MM.1S (cell line): ENCODE results near the gene KDM2A.
"Not testable (repeated sequence)": the region's sequence is repeated elsewhere in the genome, so short reads cannot be mapped to it uniquely, and the experiment has no call there.

Experiments
- DNase-seq: peaks from one replicate; pipeline ENCODE4 v3.0.0-alpha.2; 2015
- H2AFZ ChIP-seq: fragments of 300-600 bp; sonication (generic); 2 replicates; pipeline ENCODE4 v1.6.0; 2016; ENCODE audit warnings: antibody characterized with exemption, low read length
- H3F3A ChIP-seq: fragments of 300-600 bp; sonication (generic); 2 replicates; pipeline ENCODE4 v1.6.1; 2016; ENCODE audit warnings: mild to moderate bottlenecking, antibody characterized with exemption, low read length, moderate library complexity, mixed read lengths; ENCODE audit not compliant: insufficient read depth
- H3K27ac ChIP-seq: fragments of 300-600 bp; sonication (generic); 2 replicates; pipeline ENCODE4 v1.5.1; 2016; ENCODE audit warnings: mild to moderate bottlenecking, low read length
- H3K27me3 ChIP-seq: fragments of 300-600 bp; sonication (generic); replicated peaks from 2 replicates; pipeline ENCODE4 v1.6.0; 2016; ENCODE audit warnings: low read length; ENCODE audit not compliant: insufficient read depth
- H3K36me3 ChIP-seq: fragments of 300-600 bp; sonication (generic); replicated peaks from 2 replicates; pipeline ENCODE4 v1.6.1; 2016; ENCODE audit warnings: mild to moderate bottlenecking, low read length, mixed read lengths; ENCODE audit not compliant: insufficient read depth
- H3K4me1 ChIP-seq: fragments of 300-600 bp; sonication (generic); 2 replicates; pipeline ENCODE4 v1.6.1; 2016; ENCODE audit warnings: low read length, mixed read lengths
- H3K4me2 ChIP-seq: fragments of 300-600 bp; sonication (generic); 2 replicates; pipeline ENCODE4 v1.6.0; 2016; ENCODE audit warnings: low read depth, low read length
- H3K4me3 ChIP-seq: fragments of 300-600 bp; sonication (generic); 2 replicates; pipeline ENCODE4 v1.5.1; 2016; ENCODE audit warnings: low read length, mixed read lengths
- H3K79me2 ChIP-seq: fragments of 300-600 bp; sonication (generic); 2 replicates; pipeline ENCODE4 v1.6.1; 2016; ENCODE audit warnings: mixed run types, low read length, mixed read lengths
- H3K9ac ChIP-seq: fragments of 300-600 bp; sonication (generic); 2 replicates; pipeline ENCODE4 v1.6.1; 2016; ENCODE audit warnings: low read length, mixed read lengths
- H3K9me2 ChIP-seq: fragments of 300-600 bp; sonication (generic); replicated peaks from 2 replicates; pipeline ENCODE4 v1.6.1; 2016; ENCODE audit warnings: mild to moderate bottlenecking, low read length, mixed read lengths; ENCODE audit not compliant: insufficient read depth
- H3K9me3 ChIP-seq: fragments of 300-600 bp; sonication (generic); replicated peaks from 2 replicates; pipeline ENCODE4 v1.6.1; 2016; ENCODE audit warnings: mild to moderate bottlenecking, low read length, mixed read lengths; ENCODE audit not compliant: insufficient read depth
- H4K20me1 ChIP-seq: fragments of 300-600 bp; sonication (generic); 2 replicates; pipeline ENCODE4 v1.6.1; 2016; ENCODE audit warnings: mild to moderate bottlenecking, low read length, moderate library complexity, mixed read lengths; ENCODE audit not compliant: insufficient read depth
- EZH2 ChIP-seq: fragments of 300-600 bp; sonication (generic); optimal IDR thresholded peaks from 2 replicates; pipeline ENCODE3; 2017; ENCODE audit warnings: low read depth, mild to moderate bottlenecking, antibody characterized with exemption, low read length, mixed read lengths
- EZH2phosphoT487 ChIP-seq: fragments of 300-600 bp; sonication (generic); IDR thresholded peaks from 2 replicates; pipeline ENCODE4 v1.6.1; 2018; ENCODE audit warnings: antibody characterized with exemption, low read length
- TF ChIP-seq, protein P1 (sequence below): fragments of 300-600 bp; sonication (generic); IDR thresholded peaks from 2 replicates; pipeline ENCODE4 v1.5.1; 2016; ENCODE audit warnings: antibody characterized with exemption, low read length, mixed read lengths

The KDM2A gene

DNA sequence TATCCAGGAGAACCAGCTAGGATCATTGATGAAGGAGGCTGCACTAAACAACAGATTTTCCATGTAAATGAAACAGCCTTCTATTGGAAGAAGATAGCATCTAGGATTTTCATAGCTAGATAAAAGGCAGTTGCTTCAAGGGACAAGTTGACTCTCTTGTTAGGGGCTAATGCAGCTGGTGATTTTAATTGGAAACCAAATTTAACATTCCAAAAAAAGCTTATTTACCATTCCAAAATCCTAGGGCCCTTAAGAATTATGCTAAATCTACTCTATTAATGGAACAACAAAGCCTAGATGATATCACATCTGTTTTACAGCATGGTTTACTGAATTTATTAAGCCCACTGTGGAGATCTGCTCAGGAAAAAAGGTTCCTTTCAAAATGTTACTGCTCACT, 80.7 kb downstream of the KDM2A start:
- Histone ChIP-seq H3K4me1 (no peaks in the 10 kb centered on the region), H3K4me3 (no peak overlapping the region), H3K27me3 (no peaks in the 10 kb centered on the region), H3K36me3 (no peaks in the 10 kb centered on the region; the same call in 1 of the 2 replicates), H3K4me2 (no peak overlapping the region), H3K9ac (no peak overlapping the region), H3K27ac (no peak overlapping the region), H3F3A (no peaks in the 10 kb centered on the region), H3K79me2 (no peaks in the 10 kb centered on the region; the same call in 1 of the 2 replicates), H4K20me1 (no peaks in the 10 kb centered on the region), H3K9me2 (no peaks in the 10 kb centered on the region), H3K9me3 (no peaks in the 10 kb centered on the region), H2AFZ (no peak overlapping the region)
- TF ChIP-seq EZH2 (no peak), EZH2phosphoT487 (no peak)
- TF ChIP-seq, protein P1, sequence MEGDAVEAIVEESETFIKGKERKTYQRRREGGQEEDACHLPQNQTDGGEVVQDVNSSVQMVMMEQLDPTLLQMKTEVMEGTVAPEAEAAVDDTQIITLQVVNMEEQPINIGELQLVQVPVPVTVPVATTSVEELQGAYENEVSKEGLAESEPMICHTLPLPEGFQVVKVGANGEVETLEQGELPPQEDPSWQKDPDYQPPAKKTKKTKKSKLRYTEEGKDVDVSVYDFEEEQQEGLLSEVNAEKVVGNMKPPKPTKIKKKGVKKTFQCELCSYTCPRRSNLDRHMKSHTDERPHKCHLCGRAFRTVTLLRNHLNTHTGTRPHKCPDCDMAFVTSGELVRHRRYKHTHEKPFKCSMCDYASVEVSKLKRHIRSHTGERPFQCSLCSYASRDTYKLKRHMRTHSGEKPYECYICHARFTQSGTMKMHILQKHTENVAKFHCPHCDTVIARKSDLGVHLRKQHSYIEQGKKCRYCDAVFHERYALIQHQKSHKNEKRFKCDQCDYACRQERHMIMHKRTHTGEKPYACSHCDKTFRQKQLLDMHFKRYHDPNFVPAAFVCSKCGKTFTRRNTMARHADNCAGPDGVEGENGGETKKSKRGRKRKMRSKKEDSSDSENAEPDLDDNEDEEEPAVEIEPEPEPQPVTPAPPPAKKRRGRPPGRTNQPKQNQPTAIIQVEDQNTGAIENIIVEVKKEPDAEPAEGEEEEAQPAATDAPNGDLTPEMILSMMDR, result no peak
- no peak for DNase-seq

DNA sequence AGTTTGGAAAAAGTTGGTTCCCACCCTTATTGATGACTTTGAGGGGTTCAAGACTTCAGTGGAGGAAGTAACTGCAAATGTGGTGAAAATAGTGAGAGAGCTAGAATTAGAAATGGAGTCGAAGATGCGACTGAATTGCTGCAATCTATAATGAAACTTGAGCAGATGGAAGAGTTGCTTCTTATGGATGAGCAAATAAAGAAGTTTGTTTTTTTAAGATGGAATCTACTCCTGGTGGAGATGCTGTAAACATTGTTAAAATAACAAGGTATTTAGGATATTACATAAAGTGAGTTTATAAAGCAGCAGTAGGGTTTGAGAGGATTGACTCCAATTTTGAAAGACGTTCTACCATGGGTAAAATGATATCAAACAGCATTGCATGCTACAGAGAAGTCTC, 83.0 kb downstream of the KDM2A start:
- H3K79me2 ChIP-seq, result no peaks in the 10 kb centered on the region; the same call in 1 of the 2 replicates
- H3K9me3 ChIP-seq, result no peaks in the 10 kb centered on the region
- DNase-seq, result no peak
- H3K27ac ChIP-seq, result no peak overlapping the region
- no peak overlapping the region for H3K4me3 ChIP-seq
- no peaks in the 10 kb centered on the region for H3K9me2 ChIP-seq
- no peak overlapping the region for H3K4me2 ChIP-seq
- H3F3A ChIP-seq, result no peaks in the 10 kb centered on the region
- H4K20me1 ChIP-seq, result no peaks in the 10 kb centered on the region
- no peak overlapping the region for H2AFZ ChIP-seq
- TF ChIP-seq, protein P1, result no peak
- no peak for TF ChIP-seq EZH2phosphoT487
- no peak for TF ChIP-seq EZH2
- no peaks in the 10 kb centered on the region for H3K27me3 ChIP-seq
- H3K36me3 ChIP-seq, result no peaks in the 10 kb centered on the region; the same call in 1 of the 2 replicates
- H3K9ac ChIP-seq, result no peak overlapping the region
- no peaks in the 10 kb centered on the region for H3K4me1 ChIP-seq

DNA sequence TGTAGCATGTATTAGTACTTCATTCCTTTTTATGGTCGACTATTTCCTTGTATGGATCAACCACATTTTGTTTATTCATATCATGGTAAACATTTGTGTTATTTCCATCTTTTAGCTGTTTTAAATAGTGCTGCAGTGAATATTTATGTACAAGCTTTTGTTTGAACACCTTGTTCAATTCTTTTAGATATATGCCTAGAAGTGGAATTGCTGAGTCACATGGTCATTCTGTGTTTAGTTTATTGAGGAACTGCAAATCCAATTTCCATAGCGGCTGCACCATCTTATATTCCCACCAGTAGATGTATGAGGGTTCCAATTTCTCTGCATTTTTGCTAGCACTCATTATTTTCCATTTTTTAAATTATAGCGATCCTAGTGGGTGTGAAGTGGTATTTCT, 85.8 kb downstream of the KDM2A start:
- no peak overlapping the region for H2AFZ ChIP-seq

DNA sequence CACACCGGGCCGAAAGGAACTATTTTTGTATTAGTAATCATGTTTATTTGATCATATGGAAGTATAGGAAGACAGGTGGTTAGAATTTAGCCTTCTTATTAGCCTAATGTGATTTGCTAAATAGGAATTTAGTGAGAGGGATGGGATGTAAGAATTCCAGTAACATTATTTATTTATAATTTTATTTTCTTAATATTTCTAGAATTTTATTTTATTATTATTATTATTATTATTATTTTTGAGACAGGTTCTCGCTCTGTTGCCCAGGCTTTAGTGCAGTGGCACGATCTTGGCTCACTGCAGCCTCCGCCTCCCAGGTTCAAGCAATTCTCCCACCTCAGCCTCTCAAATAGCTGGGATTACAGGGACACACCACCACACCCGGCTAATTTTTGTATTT, 90.2 kb downstream of the KDM2A start:
- H3K9ac ChIP-seq, H3K9me2 ChIP-seq, H3K27ac ChIP-seq, H4K20me1 ChIP-seq, DNase-seq, H3K4me1 ChIP-seq, H3K4me3 ChIP-seq, H3K4me2 ChIP-seq, H3K36me3 ChIP-seq, H2AFZ ChIP-seq, H3F3A ChIP-seq, H3K27me3 ChIP-seq, H3K9me3 ChIP-seq: not testable (repeated sequence)
- H3K79me2 ChIP-seq, result peaks cover 15% of the 10 kb centered on the region

More for the DNA sequence above, 85.8 kb downstream of the KDM2A start:
- TF ChIP-seq EZH2phosphoT487 (no peak), EZH2 (no peak)
- TF ChIP-seq, protein P1, result no peak
- no peak for DNase-seq
- H4K20me1 ChIP-seq, result no peaks in the 10 kb centered on the region
- H3K36me3 ChIP-seq, result no peaks in the 10 kb centered on the region; the same call in 1 of the 2 replicates
- H3K9me3 ChIP-seq, result no peaks in the 10 kb centered on the region
- H3F3A ChIP-seq, result no peaks in the 10 kb centered on the region
- H3K9me2 ChIP-seq, result no peaks in the 10 kb centered on the region
- H3K4me2 ChIP-seq, result no peak overlapping the region
- no peak overlapping the region for H3K27ac ChIP-seq
- H3K27me3 ChIP-seq, result no peaks in the 10 kb centered on the region
- H3K4me1 ChIP-seq, result no peaks in the 10 kb centered on the region
- no peak overlapping the region for H3K9ac ChIP-seq
- no peak overlapping the region for H3K4me3 ChIP-seq
- H3K79me2 ChIP-seq, result peaks cover 3% of the 10 kb centered on the region; the same call in 1 of the 2 replicates
